ENCODE measurements around the gene ZNF280B. TPM values are rescaled to one million over a fixed set of nuclear protein-coding genes. Genes with fewer than 3 reads are reported as not detected.

Gene ZNF280B
- total and polyA plus RNA-seq, 2 donors (not counting 3 experiments of a cell fraction or from before 2014, with no cell fraction given): 1.5 to 3.1 TPM

DNA sequence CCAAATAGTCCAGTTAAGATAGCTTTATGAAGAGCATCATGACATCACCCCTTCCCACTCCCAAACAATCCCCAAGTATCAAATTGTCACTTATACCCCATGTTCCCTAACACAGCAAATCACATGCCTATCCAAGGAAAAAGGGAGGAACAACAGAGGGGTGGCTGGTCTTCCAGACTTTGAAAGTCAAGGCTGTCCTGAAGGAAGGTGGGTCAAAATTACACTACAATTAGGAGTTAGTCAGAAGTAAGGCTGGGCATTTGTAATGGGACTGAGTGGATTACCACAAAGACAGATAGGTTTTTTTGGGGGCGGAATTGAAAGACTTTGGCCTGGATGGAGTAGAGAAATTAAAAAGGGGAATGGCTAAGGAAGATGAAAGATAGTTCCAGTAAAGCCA lies 44.6 kb upstream of the ZNF280B start:
- H3K4me1 ChIP-seq (ENCODE audit: control insufficient read depth, extremely low read depth, insufficient read depth, low read length): no peaks in the 10 kb centered on the region
- no peak overlapping the region for H3K4me2 ChIP-seq (ENCODE audit: insufficient read depth, low read length)
- no peaks in the 10 kb centered on the region for H3K9me1 ChIP-seq (replicated peaks; ENCODE audit: control insufficient read depth, extremely low read depth, insufficient read depth, low read length)
- H2AFZ ChIP-seq (ENCODE audit: low read depth, low read length): no peak overlapping the region
- POLR2A ChIA-PET: no interaction called here
- H4K20me1 ChIP-seq (replicated peaks; ENCODE audit: control insufficient read depth, extremely low read depth, insufficient read depth, low read length): no peaks in the 10 kb centered on the region
- FAIRE-seq (no peak), DNase-seq (ENCODE audit: low read depth, low spot score) (no peak)
- H3K27me3 ChIP-seq (ENCODE audit: control insufficient read depth in 2 of 2, insufficient read depth in 2 of 2, low read length in 2 of 2): peaks cover 2 to 10% of the 10 kb centered on the region in 2 experiments
- intact Hi-C loops (cut with micrococcal nuclease): loop anchor here (2.0 kb wide), 1 partner anchor 88 kb away; no protein-coding TSS in a partner anchor
- no peak overlapping the region for H3K27ac ChIP-seq (ENCODE audit: insufficient read depth, low read depth, low read length)
- no peak overlapping the region for H3K9ac ChIP-seq (replicated peaks; ENCODE audit: extremely low read depth, insufficient read depth, low read length)
- no peaks in the 10 kb centered on the region for H3K36me3 ChIP-seq (ENCODE audit: control insufficient read depth in 2 of 2, extremely low read depth in 1 of 2, insufficient read depth in 2 of 2, low read length in 2 of 2)
- no peaks in the 10 kb centered on the region for H3K79me2 ChIP-seq (ENCODE audit: control insufficient read depth, insufficient read depth, low read length)
- no peak overlapping the region for H3K4me3 ChIP-seq (replicated peaks in 1 of 3; ENCODE audit: insufficient read depth in 1 of 3, low read depth in 1 of 3, low read length in 3 of 3)
- no peaks in the 10 kb centered on the region for H3K9me3 ChIP-seq (replicated peaks; ENCODE audit: control insufficient read depth, insufficient read depth, low read length)
- dilution Hi-C loops (cut with MboI; ENCODE audit: extremely low pct_ligation_motif_present, low sequenced_read_pairs): no loop called here
- CTCF ChIA-PET: interaction anchor here (0.7 kb wide), 1 partner anchor 130 kb away, joined by 3 read pairs; no protein-coding TSS in a partner anchor
- no TSS peak for BruUV-seq (replicated peaks)
- TF ChIP-seq EZH2 (IDR thresholded peaks at IDR 0.05; ENCODE audit: borderline replicate concordance, low read depth, low read length, severe bottlenecking) (no peak), MYC (IDR thresholded peaks at IDR 0.05; ENCODE audit: low read depth, low read length) (no peak), POLR2A (IDR thresholded peaks at IDR 0.05; ENCODE audit: low read depth, low read length) (no peak), GATA2 (IDR thresholded peaks at IDR 0.05; ENCODE audit: insufficient read depth, insufficient read length, low read depth, low read length) (no peak), FOS (IDR thresholded peaks at IDR 0.05; ENCODE audit: borderline replicate concordance, insufficient read depth, low read length) (no peak), POLR2AphosphoS5 (IDR thresholded peaks at IDR 0.05; ENCODE audit: insufficient read depth, low read depth, low read length) (no peak), JUN (IDR thresholded peaks at IDR 0.05; ENCODE audit: borderline replicate concordance, insufficient read depth, insufficient read length, low read depth) (no peak)
- TF ChIP-seq, protein P1, sequence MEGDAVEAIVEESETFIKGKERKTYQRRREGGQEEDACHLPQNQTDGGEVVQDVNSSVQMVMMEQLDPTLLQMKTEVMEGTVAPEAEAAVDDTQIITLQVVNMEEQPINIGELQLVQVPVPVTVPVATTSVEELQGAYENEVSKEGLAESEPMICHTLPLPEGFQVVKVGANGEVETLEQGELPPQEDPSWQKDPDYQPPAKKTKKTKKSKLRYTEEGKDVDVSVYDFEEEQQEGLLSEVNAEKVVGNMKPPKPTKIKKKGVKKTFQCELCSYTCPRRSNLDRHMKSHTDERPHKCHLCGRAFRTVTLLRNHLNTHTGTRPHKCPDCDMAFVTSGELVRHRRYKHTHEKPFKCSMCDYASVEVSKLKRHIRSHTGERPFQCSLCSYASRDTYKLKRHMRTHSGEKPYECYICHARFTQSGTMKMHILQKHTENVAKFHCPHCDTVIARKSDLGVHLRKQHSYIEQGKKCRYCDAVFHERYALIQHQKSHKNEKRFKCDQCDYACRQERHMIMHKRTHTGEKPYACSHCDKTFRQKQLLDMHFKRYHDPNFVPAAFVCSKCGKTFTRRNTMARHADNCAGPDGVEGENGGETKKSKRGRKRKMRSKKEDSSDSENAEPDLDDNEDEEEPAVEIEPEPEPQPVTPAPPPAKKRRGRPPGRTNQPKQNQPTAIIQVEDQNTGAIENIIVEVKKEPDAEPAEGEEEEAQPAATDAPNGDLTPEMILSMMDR (IDR thresholded peaks at IDR 0.05; ENCODE audit: extremely low read depth in 1 of 2, insufficient read depth in 1 of 2, low read depth in 1 of 2, low read length in 2 of 2): no peak
- TF ChIP-seq, protein P2, sequence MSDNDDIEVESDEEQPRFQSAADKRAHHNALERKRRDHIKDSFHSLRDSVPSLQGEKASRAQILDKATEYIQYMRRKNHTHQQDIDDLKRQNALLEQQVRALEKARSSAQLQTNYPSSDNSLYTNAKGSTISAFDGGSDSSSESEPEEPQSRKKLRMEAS (IDR thresholded peaks at IDR 0.05; ENCODE audit: insufficient read depth, insufficient read length): no peak
